LoVo (cell line): ENCODE measurements around the gene NCEH1.
"Not testable (repeated sequence)": the region's sequence is repeated elsewhere in the genome, so short reads cannot be mapped to it uniquely, and the experiment has no call there.

Experiments
- DNase-seq: peaks from one replicate; pipeline ENCODE4 v3.0.0-alpha.2; 2016; ENCODE audit warnings: low spot score

The NCEH1 gene

GRCh38 chr3:172710664-172711453 is at the start of gene NCEH1:
NCEH1 (minus strand) TSS chr3:172711067; CDS start chr3:172710984, 83 bp downstream.
- peak; percentile 98 for DNase-seq

- DNase-seq: not testable (repeated sequence)
Measured at GRCh38 chr3:172760416-172760815, 49.5 kb upstream of the NCEH1 start.

- DNase-seq: no peak
Measured at GRCh38 chr3:172753125-172753524, 42.3 kb upstream of the NCEH1 start.

- no peak for DNase-seq
Measured at GRCh38 chr3:172752651-172753050, 41.8 kb upstream of the NCEH1 start.

GRCh38 chr3:172751175-172751704 is 40.4 kb upstream of the NCEH1 start:
- peak; percentile 29 for DNase-seq

- peak; percentile 99 for DNase-seq
Measured at GRCh38 chr3:172750368-172751174, 39.7 kb upstream of the NCEH1 start, which contains the start of gene ECT2. ECT2 (plus strand) TSS chr3:172750726; CDS start chr3:172754531, 3,805 bp downstream.

- DNase-seq: no peak
Measured at GRCh38 chr3:172750069-172750367, 39.2 kb upstream of the NCEH1 start.

GRCh38 chr3:172749230-172749965 is 38.5 kb upstream of the NCEH1 start:
- peak; percentile 90 for DNase-seq

- DNase-seq: no peak
Measured at GRCh38 chr3:172746475-172746874, 35.6 kb upstream of the NCEH1 start.

GRCh38 chr3:172739462-172739861 is 28.6 kb upstream of the NCEH1 start:
- no peak for DNase-seq

GRCh38 chr3:172735014-172735413 is 24.1 kb upstream of the NCEH1 start:
- no peak for DNase-seq

GRCh38 chr3:172726380-172726779 is 15.5 kb upstream of the NCEH1 start:
- no peak for DNase-seq

GRCh38 chr3:172722536-172723040 is 11.7 kb upstream of the NCEH1 start:
- DNase-seq: not testable (repeated sequence)

- no peak for DNase-seq
Measured at GRCh38 chr3:172717493-172718088, 6.7 kb upstream of the NCEH1 start.

GRCh38 chr3:172716476-172716875 is 5.6 kb upstream of the NCEH1 start:
- no peak for DNase-seq

GRCh38 chr3:172713316-172713715 is 2.4 kb upstream of the NCEH1 start:
- DNase-seq: no peak

GRCh38 chr3:172711454-172711795 is 558 bp upstream of the NCEH1 start:
- DNase-seq: peak; percentile 59

GRCh38 chr3:172709774-172710663 is 848 bp downstream of the NCEH1 start:
- DNase-seq: no peak

GRCh38 chr3:172708921-172709773 is 1.7 kb downstream of the NCEH1 start:
- DNase-seq: no peak

- no peak for DNase-seq
Measured at GRCh38 chr3:172707967-172708366, 2.9 kb downstream of the NCEH1 start.
